Panc1 (cell line): ENCODE data around the gene UCP3.

ENCODE experiments used
- CTCF ChIP-seq: fragments of 450-650 bp; IDR thresholded peaks from 2 replicates; pipeline ENCODE4 v1.5.1; 2017; ENCODE audit warnings: mild to moderate bottlenecking
- REST ChIP-seq, 2 experiments: IDR thresholded peaks; 2 replicates each; pipeline ENCODE4 v1.6.1; 2011 to 2012; ENCODE audit warnings: low read depth in 2 of 2, control low read depth in 1 of 2, low read length in 1 of 2, mild to moderate bottlenecking in 1 of 2, moderate library complexity in 1 of 2; ENCODE audit not compliant: insufficient read depth in 1 of 2
- SIN3A ChIP-seq: IDR thresholded peaks from 2 replicates; pipeline ENCODE4 v1.6.1; 2012; ENCODE audit warnings: low read depth, mild to moderate bottlenecking, low read length, moderate library complexity, borderline replicate concordance; ENCODE audit not compliant: insufficient read depth

GRCh38 chr11:73990730-73991129 is 18.2 kb downstream of the UCP3 start:
- TF ChIP-seq CTCF, result no peak
- no peak for TF ChIP-seq SIN3A
- TF ChIP-seq REST (IDR thresholded peaks at IDR 0.05; ENCODE audit: insufficient read depth in 1 of 2, low read depth in 2 of 2, low read length in 1 of 2), result no peak
